GM10266 (cell line): ENCODE data around the gene XPO1.
"Not testable (repeated sequence)": the region's sequence is repeated elsewhere in the genome, so short reads cannot be mapped to it uniquely, and the experiment has no call there.

Experiments
- DNase-seq: peaks from one replicate; pipeline ENCODE4 v3.0.0; 2012; ENCODE audit errors: extremely low spot score
- CTCF ChIP-seq: IDR thresholded peaks from 2 replicates; pipeline ENCODE4 v1.5.1; 2012; ENCODE audit warnings: mild to moderate bottlenecking, low read depth; ENCODE audit not compliant: control insufficient read depth, insufficient read depth; ENCODE audit errors: missing control alignments

Gene XPO1

DNA sequence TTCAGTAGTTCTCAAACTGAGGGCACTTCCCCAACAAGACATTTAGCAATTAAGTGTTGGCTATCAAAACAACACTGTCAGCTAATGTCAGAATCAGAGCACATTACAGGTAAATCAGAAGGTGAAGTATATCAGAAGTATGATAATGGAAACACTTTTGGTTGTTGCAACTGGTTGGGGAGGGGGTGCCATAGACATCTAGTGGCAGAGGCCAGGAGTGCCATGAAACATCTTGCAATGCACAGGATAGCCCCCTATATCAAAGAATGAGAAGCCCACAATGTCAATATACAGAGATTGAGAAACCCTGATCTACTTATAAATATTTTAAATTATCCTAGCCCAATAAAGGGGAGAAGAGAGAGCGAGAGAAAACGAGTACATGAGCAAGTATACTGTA lies 4.9 kb upstream of the XPO1 start:
- TF ChIP-seq CTCF, result no peak
- no peak for DNase-seq

- not testable (repeated sequence) for DNase-seq
Measured at GRCh38 chr2:61540167-61540566, 2.0 kb upstream of the XPO1 start.

GRCh38 chr2:61538920-61539520 lies 864 bp upstream of the XPO1 start:
- peak; percentile 34 for DNase-seq
- TF ChIP-seq CTCF, result no peak

GRCh38 chr2:61537950-61538199 lies 281 bp downstream of the XPO1 start:
- TF ChIP-seq CTCF, result no peak
- DNase-seq, result no peak

- peak; percentile 33 for DNase-seq
- no peak for TF ChIP-seq CTCF
Measured at GRCh38 chr2:61537277-61537949, 743 bp downstream of the XPO1 start.

GRCh38 chr2:61536572-61537276 lies 1.4 kb downstream of the XPO1 start:
- peak; percentile 82 for DNase-seq
- no peak for TF ChIP-seq CTCF

DNA sequence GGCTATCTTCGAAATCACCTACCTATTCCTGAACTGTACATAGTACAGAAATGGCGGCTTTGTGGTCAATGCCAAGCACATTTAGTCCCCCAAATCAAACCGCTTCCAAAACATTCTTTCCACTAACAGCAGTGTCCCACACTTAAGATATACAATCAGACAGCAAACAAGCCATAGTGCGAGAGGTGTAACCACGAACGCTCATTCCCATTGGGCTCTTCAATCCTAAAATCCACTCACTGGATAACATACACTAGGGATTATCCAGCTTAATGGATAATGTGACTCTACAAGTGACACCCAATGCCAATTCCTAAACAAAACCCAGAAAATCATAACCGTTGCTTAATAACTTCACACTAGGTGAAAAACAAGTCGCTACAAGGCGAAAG lies 2.0 kb downstream of the XPO1 start:
- DNase-seq, result no peak

More for the DNA sequence above, 2.0 kb downstream of the XPO1 start:
- no peak for TF ChIP-seq CTCF
